Heart left ventricle (tissue), 13 donors: Measurements from ENCODE around the gene GCFC2.

Experiments
- CTCF ChIP-seq, 12 donors: fragments of 200-600 bp; sonication (generic) in 4 of 12; IDR thresholded peaks; one replicate each; pipeline versions ENCODE4 v1.5.0 to v1.8.0; 2018 to 2022; ENCODE audit warnings: antibody characterized with exemption in 12 of 12, mild to moderate bottlenecking in 5 of 12
- POLR2A ChIP-seq, 2 donors: fragments of 450-650 bp; IDR thresholded peaks; one replicate each; pipeline ENCODE4 v1.6.1; 2017; ENCODE audit warnings: antibody characterized with exemption in 2 of 2, mild to moderate bottlenecking in 2 of 2, moderate library complexity in 2 of 2
- donor health status: ischemic (EF 13 %, LVEDD 7.1; RV severe dilation, severe dysfunction).
- donor health status: DM: no; HTN: yes; CAD: no.
- donor health status: DM: no; HTN: no; CAD: no.
- donor health status: ischemic (EF 25% LVEDD 6.9; RV normal size, moderate dysfunction).
- donor health status: ischemic (EF 25% LVEDD 5.7; RV mildly dilated, moderate dysfunction).
- donor health status: ischemic (EF 35%, LVEDD 5.7; RV mildly dilated, moderate dysfunction).
- donor health status: nonischemic (EF 11% LVEDD 7.7; RV severe dilation, severe dysfunction).
- donor health status: DM: yes; HTN: yes; CAD: no.
- donor health status: PGD.
- donor health status: ischemic (EF 29% LVEDD 5.4; RV normal size, mild dysfunction).
- donor health status: nonischemic (EF 23%, LVEDD 6.1; RV moderate dilation, normal function).

- TF ChIP-seq POLR2A (IDR thresholded peaks at IDR 0.05), result no peak
- TF ChIP-seq CTCF (IDR thresholded peaks at IDR 0.05), result no peak
Observed at GRCh38 chr2:75634945-75635344, 75.8 kb downstream of the GCFC2 start.
